ENCODE data around the gene ZNF234.
"Not testable (repeated sequence)": the region's sequence is repeated elsewhere in the genome, so short reads cannot be mapped to it uniquely, and the experiment has no call there.

ZNF234 gene

DNA sequence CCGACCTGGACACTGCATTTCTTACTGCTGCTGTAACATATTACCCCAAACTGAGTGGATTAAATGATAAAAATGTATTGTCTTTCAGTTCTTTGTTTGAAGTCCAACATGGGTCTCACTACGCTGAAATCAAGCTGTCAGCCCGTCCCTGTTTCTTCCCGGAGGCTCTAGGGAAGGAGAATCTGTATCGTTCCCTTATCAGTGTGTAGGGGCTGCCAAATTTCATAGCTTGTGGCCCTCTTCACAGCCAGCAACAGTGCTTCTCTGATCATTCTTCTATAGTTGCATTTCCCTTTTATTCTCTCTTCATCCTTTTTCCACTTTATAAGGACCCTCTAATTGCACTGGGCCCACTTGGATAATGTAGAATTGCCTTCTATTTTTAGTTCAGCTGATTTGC, 10.1 kb downstream of the ZNF234 start:
- no peak for DNase-seq
- no peaks in the 10 kb centered on the region for H3K27me3 Mint-ChIP-seq
- H3K27ac Mint-ChIP-seq, result no peak overlapping the region
- H3K36me3 Mint-ChIP-seq, result peaks cover 73% of the 10 kb centered on the region
- CTCF ChIA-PET, result no interaction called here
- H3K4me3 Mint-ChIP-seq, result no peak overlapping the region
- H3K9me3 Mint-ChIP-seq, result peaks cover 31% of the 10 kb centered on the region
- no peaks in the 10 kb centered on the region for H3K4me1 Mint-ChIP-seq

DNA sequence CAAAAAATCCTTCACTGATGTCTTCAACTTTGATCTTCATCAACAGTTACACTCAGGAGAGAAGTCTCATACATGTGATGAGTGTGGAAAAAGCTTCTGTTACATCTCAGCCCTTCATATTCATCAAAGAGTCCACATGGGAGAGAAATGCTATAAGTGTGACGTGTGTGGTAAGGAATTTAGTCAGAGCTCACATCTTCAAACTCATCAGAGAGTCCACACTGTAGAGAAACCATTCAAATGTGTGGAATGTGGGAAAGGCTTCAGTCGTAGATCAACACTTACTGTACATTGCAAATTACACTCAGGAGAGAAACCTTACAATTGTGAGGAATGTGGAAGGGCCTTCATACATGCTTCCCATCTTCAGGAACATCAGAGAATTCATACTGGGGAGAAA, 15.1 kb downstream of the ZNF234 start:
- Mint-ChIP-seq H3K27me3 (no peaks in the 10 kb centered on the region), H3K4me1 (no peaks in the 10 kb centered on the region), H3K9me3 (peaks cover 56% of the 10 kb centered on the region), H3K27ac (no peak overlapping the region), H3K36me3 (peaks cover 57% of the 10 kb centered on the region), H3K4me3 (no peak overlapping the region)
- CTCF ChIA-PET, result no interaction called here
- DNase-seq, result no peak

DNA sequence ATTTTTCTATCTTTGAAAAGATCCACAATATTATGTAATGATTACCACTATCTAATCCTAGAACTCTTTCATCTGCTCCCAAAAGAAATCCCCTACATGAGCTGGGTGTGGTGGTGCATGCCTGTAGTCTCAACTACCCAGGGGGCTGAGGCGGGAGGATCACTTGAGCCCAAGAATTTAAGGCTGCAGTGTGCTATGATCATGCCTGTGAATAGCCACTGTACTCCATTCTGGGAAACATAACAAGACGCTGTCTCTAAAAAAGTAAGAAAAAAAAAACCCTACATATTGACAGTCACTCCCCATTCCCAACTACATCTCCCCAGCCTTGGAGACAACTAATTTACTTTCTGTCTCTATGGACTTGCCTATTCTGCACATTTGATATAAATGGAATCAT, 22.4 kb downstream of the ZNF234 start:
- DNase-seq, result no peak
- peaks cover 39% of the 10 kb centered on the region for H3K36me3 Mint-ChIP-seq
- CTCF ChIA-PET, result no interaction called here
- no peaks in the 10 kb centered on the region for H3K27me3 Mint-ChIP-seq
- H3K4me1 Mint-ChIP-seq, result peaks cover 39% of the 10 kb centered on the region
- H3K9me3 Mint-ChIP-seq, result peaks cover 36% of the 10 kb centered on the region
- H3K4me3 Mint-ChIP-seq, result no peak overlapping the region
- no peak overlapping the region for H3K27ac Mint-ChIP-seq

- Mint-ChIP-seq H3K9me3 (peaks cover 34% of the 10 kb centered on the region), H3K36me3 (peaks cover 42% of the 10 kb centered on the region), H3K27ac (peak overlapping the region; percentile 91), H3K4me1 (peaks cover 39% of the 10 kb centered on the region), H3K27me3 (no peaks in the 10 kb centered on the region), H3K4me3 (peak overlapping the region; percentile 96)
- CTCF ChIA-PET, result no interaction called here
- DNase-seq, result no peak
These were observed 22.9 kb downstream of the ZNF234 start for GRCh38 chr19:44164327-44164672.

DNA sequence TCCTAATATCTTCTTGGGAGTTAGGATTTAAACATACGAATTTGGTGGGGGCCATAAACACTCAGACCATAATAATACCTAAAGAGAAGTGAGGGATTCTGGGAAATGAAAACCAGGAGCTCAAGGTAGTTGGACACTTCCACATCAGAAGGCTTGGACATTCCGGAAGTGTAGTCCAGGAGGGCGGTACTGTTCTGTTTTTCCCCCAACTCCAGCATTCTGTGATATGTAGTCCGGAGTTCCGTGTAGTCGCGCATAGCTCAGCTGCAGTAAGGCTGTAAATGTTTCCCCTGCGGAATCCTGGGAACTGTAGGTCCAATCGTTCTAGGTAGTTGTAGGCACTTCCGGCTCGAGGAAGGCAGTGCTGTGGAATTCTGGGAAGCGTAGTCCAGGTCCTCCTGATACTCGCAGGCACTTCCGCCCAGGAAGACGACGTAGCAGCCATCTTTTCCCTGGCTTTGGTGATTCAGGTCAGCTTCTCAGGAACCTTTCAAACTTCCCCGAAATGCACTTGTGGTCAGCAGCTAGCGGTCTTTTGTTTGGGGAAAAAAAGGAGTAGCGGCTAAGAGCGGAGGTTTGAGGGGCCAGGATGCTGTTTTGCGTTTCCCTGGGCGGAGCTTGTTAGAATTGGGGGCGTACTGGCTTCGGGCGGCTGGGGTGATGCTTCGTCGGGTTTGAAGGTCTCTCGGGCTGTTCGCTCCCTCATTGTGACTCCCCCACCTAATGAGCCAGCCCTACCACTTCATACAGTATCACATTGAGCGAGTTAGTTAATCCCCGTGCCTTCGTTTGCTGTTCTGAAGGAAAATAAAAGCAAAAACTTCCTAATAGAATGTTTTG, 23.5 kb downstream of the ZNF234 start, which contains the start of gene ZNF226:
Gene ZNF226 (plus strand): TSS at position 428 of the 840 bp plus-strand sequence. CDS start 4,981 bp downstream, outside the sequence.
- H3K4me1 Mint-ChIP-seq, result peaks cover 39% of the 10 kb centered on the region
- H3K27me3 Mint-ChIP-seq, result no peaks in the 10 kb centered on the region
- peak within 1 kb of the TSS; percentile 96 for H3K4me3 Mint-ChIP-seq
- DNase-seq, result peak; percentile 87
- peaks cover 37% of the 10 kb centered on the region for H3K9me3 Mint-ChIP-seq
- H3K27ac Mint-ChIP-seq, result peak within 1 kb of the TSS; percentile 91
- peaks cover 48% of the 10 kb centered on the region for H3K36me3 Mint-ChIP-seq
- CTCF ChIA-PET, result no interaction called here

- DNase-seq, H3K27me3 Mint-ChIP-seq, H3K4me3 Mint-ChIP-seq, CTCF ChIA-PET, H3K27ac Mint-ChIP-seq: not testable (repeated sequence)
- peaks cover 84% of the 10 kb centered on the region for H3K36me3 Mint-ChIP-seq
- H3K4me1 Mint-ChIP-seq, result peaks cover 24% of the 10 kb centered on the region
- peaks cover 53% of the 10 kb centered on the region for H3K9me3 Mint-ChIP-seq
These were observed 29.3 kb downstream of the ZNF234 start for GRCh38 chr19:44170660-44171059.

- Mint-ChIP-seq H3K4me1 (no peaks in the 10 kb centered on the region), H3K36me3 (peaks cover 69% of the 10 kb centered on the region), H3K27ac (no peak overlapping the region), H3K4me3 (no peak overlapping the region), H3K9me3 (peaks cover 82% of the 10 kb centered on the region), H3K27me3 (no peaks in the 10 kb centered on the region)
- no peak for DNase-seq
- CTCF ChIA-PET, result no interaction called here
These were observed 35.2 kb downstream of the ZNF234 start for GRCh38 chr19:44176590-44176989.

- Mint-ChIP-seq H3K27ac (no peak overlapping the region), H3K36me3 (peaks cover 26% of the 10 kb centered on the region), H3K4me3 (no peak overlapping the region), H3K9me3 (peaks cover 68% of the 10 kb centered on the region), H3K27me3 (no peaks in the 10 kb centered on the region), H3K4me1 (no peaks in the 10 kb centered on the region)
- CTCF ChIA-PET, result no interaction called here
- no peak for DNase-seq
These were observed 39.6 kb downstream of the ZNF234 start for GRCh38 chr19:44180968-44181367.

- peaks cover 14% of the 10 kb centered on the region for H3K36me3 Mint-ChIP-seq
- H3K9me3 Mint-ChIP-seq, result peaks cover 59% of the 10 kb centered on the region
- CTCF ChIA-PET, result no interaction called here
These were observed 40.8 kb downstream of the ZNF234 start for GRCh38 chr19:44182145-44182544.

DNA sequence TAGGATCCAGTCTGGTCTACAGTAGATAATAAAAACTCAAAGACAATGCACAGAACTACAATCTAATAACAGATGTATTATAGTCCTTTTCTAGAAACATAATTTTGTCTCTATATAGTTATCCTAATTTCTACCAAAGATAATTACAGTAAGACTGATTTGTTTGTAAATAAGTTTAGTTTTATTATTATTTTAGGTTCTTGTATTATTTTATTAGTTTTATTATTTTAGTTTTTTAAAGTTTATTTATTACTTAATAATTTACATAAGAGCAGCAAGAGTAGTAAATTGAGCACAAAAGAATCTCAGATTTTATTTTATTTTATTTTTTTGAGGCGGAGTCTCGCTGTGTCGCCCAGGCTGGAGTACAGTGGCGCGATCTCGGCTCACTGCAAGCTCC, 48.7 kb downstream of the ZNF234 start:
- no peak overlapping the region for H3K4me3 Mint-ChIP-seq
- H3K27me3 Mint-ChIP-seq, result no peaks in the 10 kb centered on the region
- H3K27ac Mint-ChIP-seq, result no peak overlapping the region
- CTCF ChIA-PET, result no interaction called here
- peaks cover 23% of the 10 kb centered on the region for H3K9me3 Mint-ChIP-seq
- no peaks in the 10 kb centered on the region for H3K36me3 Mint-ChIP-seq
- no peaks in the 10 kb centered on the region for H3K4me1 Mint-ChIP-seq
- no peak for DNase-seq

More at GRCh38 chr19:44182145-44182544, 40.8 kb downstream of the ZNF234 start:
- Mint-ChIP-seq H3K4me1 (no peaks in the 10 kb centered on the region), H3K4me3 (no peak overlapping the region), H3K27me3 (no peaks in the 10 kb centered on the region), H3K27ac (no peak overlapping the region)
- DNase-seq, result no peak

DNA sequence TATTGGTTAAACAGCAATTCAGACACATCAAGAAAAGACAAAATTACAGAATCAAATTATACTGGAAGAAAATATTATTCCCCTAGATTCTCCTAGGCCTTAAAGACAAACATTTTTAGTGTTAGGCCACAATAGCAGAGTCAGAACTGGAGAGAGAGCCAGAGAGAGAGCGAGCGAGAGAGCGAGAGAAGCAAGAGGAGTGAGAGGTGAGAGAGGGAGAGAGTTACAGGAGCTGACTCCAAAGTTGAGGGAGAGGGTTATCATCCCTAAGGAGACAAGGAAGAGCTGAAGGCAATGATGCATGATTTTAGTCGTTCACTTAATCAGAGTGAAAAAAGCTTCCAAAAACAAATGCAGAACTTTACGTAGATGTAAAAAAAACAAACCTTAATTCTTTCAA, 50.8 kb downstream of the ZNF234 start:
- Mint-ChIP-seq H3K27ac (no peak overlapping the region), H3K4me1 (no peaks in the 10 kb centered on the region), H3K9me3 (peaks cover 30% of the 10 kb centered on the region), H3K27me3 (no peaks in the 10 kb centered on the region), H3K4me3 (no peak overlapping the region), H3K36me3 (no peaks in the 10 kb centered on the region)
- CTCF ChIA-PET, result no interaction called here
- DNase-seq, result no peak

GRCh38 chr19:44196772-44197171, 55.4 kb downstream of the ZNF234 start:
- H3K4me1 Mint-ChIP-seq, result no peaks in the 10 kb centered on the region
- no peaks in the 10 kb centered on the region for H3K27me3 Mint-ChIP-seq
- no peak overlapping the region for H3K27ac Mint-ChIP-seq
- no peak for DNase-seq
- no peak overlapping the region for H3K4me3 Mint-ChIP-seq
- H3K9me3 Mint-ChIP-seq, result peaks cover 18% of the 10 kb centered on the region
- CTCF ChIA-PET, result no interaction called here
- no peaks in the 10 kb centered on the region for H3K36me3 Mint-ChIP-seq

- no peak for DNase-seq
- Mint-ChIP-seq H3K27me3 (peaks cover 5% of the 10 kb centered on the region), H3K36me3 (peaks cover 8% of the 10 kb centered on the region), H3K4me1 (peaks cover 5% of the 10 kb centered on the region), H3K4me3 (no peak overlapping the region), H3K9me3 (peaks cover 17% of the 10 kb centered on the region), H3K27ac (no peak overlapping the region)
- CTCF ChIA-PET, result no interaction called here
These were observed 61.1 kb downstream of the ZNF234 start for GRCh38 chr19:44202470-44202869.

DNA sequence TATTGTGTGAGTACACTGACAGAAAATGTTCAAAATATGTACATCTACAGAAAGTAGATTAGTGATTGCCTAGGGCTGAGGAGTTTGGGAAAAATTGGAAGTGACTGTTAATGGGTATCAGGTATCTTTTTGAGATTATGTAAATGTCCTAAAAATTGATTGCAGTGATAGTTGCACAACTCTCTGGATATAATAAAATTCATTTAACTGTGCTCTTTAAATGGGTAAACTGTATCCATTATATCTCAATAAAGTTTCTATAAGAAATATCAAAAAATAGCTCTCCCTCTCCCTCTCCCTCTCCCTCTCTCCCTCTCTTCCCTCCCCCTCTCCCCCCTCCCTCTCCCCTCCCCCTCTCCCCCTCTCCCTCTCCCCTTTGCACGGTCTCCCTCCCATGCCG, 61.6 kb downstream of the ZNF234 start:
- peaks cover 10% of the 10 kb centered on the region for H3K4me1 Mint-ChIP-seq
- no peak for DNase-seq
- no peak overlapping the region for H3K4me3 Mint-ChIP-seq
- H3K27ac Mint-ChIP-seq, result no peak overlapping the region
- CTCF ChIA-PET, result no interaction called here
- H3K36me3 Mint-ChIP-seq, result peaks cover 10% of the 10 kb centered on the region
- H3K27me3 Mint-ChIP-seq, result peaks cover 5% of the 10 kb centered on the region
- peaks cover 18% of the 10 kb centered on the region for H3K9me3 Mint-ChIP-seq

DNA sequence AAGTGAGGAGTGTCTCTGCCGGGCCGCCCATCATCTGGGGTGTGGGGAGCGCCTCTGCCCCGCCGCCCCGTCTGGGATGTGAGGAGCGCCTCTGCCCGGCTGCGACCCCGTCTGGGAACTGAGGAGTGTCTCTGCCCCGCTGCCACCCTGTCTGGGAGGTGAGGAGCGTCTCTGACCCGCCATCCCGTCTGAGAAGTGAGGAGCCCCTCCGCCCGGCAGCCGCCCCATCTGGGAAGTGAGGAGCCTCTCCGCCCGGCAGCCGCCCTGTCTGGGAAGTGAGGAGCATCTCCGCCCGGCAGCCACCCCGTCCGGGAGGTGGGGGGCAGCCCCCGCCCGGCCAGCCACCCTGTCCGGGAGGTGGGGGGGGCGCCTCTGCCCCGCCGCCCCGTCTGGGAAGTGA, 62.5 kb downstream of the ZNF234 start:
- Mint-ChIP-seq H3K4me1 (peaks cover 13% of the 10 kb centered on the region), H3K9me3 (peaks cover 18% of the 10 kb centered on the region)
- DNase-seq, H3K36me3 Mint-ChIP-seq, H3K4me3 Mint-ChIP-seq, CTCF ChIA-PET, H3K27me3 Mint-ChIP-seq, H3K27ac Mint-ChIP-seq: not testable (repeated sequence)
